NCI-H526 (cell line): Measurements from ENCODE around the gene H1-8.
"Not testable (repeated sequence)": the region's sequence is repeated elsewhere in the genome, so short reads cannot be mapped to it uniquely, and the experiment has no call there.

ENCODE experiments used
- DNase-seq, 2 experiments: peaks; one replicate each; lab custom pipeline; 2025; lab: John Stamatoyannopoulos, UW

Gene H1-8

DNA sequence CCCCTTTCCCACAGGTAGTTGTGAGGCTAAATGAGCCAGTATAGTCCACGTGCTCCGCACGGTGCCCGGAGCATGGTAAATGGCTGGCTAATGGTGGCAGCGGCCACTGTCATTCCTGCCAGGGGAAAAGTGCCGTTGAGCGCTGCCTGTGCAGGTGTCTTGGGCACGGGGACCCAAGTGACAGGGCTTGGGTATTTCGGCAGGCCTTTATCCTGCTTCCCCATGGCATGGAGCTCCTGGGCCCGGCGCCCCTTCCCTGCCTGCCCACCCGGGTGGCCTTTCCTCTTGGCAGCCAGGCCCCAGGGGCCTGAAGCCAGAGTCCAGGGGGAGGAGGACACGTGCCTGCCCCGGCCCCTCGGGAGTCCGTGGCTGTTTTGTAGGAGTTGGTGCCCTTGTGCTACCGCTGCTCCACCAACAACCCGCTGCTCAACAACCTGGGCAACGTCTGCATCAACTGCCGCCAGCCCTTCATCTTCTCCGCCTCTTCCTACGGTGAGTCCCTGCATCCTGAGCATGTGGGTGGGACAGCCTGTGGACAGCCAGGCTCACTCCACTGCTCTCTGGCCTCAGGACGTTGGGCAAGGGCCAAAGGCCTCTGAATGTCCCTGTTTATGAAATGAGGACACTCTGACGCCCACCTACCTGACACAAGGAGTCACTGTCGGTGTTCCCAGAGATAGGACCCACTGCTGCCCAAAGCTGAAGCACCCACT is 27.7 kb upstream of the H1-8 start:
- not testable (repeated sequence) for DNase-seq

GRCh38 chr3:129515821-129516432 is 27.0 kb upstream of the H1-8 start:
- DNase-seq: not testable (repeated sequence)

DNA sequence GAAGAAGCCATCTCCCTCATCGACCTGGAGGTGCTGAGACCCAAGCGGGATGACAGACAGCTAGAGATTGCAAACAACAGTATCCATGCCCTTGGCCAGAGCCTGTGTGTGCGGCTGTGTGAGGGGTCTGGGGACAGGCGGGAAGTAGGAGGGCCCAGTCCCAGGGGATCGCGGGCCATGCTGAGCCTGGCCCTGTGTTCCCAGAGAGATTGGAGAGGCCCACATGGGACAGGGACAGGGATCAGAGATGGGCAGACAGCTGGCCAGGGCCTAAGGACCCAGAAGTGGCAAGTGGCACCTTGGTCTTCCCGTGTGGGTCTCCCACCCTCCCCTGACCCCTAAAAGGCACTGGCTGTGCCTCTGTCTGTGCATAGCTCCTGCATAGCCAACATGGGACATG is 25.5 kb upstream of the H1-8 start:
- no peak for DNase-seq

DNA sequence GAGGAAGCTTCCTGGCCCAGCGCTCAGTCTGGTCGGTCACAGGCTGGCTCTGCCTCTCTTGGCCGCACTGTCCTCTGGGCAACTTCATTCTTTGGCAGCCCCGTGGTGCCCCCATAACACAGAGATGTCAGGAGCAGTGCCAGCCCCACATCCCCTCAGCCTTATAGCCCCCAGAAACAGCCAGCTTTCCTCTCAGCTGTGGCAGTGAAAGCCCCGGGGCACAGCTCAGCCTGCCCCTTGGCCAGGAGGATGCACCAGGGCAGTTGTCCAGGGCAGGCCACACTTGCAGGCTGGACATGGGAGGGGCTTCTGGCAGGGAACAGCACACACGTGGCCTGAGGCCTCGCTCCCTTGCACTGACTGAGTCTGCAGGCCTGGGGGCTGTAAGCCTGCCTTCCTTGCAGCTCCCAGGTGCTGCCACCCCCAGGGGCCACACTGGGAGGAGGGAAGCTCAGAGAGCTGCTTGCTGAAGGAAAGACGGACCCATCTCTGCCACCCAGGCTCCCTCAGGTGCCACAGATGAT is 24.9 kb upstream of the H1-8 start:
- DNase-seq: no peak

- DNase-seq: no peak
Measured at GRCh38 chr3:129518581-129518980, 24.4 kb upstream of the H1-8 start.

GRCh38 chr3:129519449-129519848 is 23.5 kb upstream of the H1-8 start:
- no peak for DNase-seq

GRCh38 chr3:129519896-129520715 is 22.9 kb upstream of the H1-8 start:
- DNase-seq: peak in 1 of 2 experiments; percentile 38

DNA sequence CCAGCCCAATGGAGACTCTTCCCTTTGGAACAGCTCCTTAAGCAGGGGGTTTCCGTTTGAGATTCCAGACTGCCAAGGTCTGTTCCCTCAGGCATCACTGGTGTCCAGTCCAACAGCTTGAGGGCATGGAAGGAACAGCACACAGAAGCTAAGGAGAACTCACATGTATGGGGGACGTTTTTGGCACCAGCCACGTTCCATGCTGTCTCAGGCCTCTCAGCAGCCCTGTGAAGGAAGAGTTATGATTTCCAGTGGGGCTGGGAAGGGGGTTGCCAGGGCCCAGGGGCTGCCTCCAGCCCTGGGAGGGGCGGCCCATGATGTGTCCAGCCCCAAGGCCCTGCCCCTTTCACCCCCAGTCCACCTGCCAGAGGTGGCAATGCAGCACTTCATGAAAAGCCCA is 22.0 kb upstream of the H1-8 start:
- no peak for DNase-seq

DNA sequence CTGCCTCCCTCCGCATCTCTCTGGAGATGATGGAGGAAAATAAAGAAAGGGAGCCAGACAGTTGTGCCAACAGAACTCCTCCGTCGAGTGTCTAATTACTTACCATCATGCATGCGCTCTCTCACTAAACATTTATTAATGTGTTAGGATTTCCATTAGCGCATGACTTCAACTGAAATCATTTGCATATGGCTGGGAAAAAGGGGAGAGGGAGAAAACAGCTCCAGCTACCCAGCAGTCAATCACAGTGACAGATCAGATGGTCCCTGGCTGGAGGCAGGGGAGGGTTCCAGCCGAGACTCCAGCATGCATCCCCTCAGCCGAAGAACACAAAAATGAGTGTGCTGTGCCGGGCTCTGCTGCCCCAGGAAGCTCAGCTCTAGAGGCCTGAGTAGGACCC is 21.4 kb upstream of the H1-8 start:
- peak; percentile 54 to 72 for DNase-seq

DNA sequence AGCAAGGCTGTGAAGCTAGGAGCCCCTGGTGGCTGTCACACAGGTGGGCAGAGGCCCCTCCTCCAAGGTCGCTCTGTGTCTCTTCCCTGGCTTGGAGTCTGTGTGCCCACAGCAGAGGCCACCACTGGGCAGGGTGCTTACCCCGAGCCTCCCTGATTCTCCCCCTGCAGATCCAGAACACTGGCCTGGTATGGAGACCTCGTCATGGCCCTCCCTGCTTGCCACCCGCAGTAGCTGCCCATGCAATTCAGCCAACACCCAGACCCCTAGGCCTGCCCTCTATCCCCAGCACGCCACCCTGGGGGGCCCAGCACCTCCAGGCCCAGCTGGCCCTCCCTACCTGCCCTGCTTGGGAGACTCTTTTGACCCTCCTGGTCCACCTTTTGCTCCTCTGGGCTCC is 20.0 kb upstream of the H1-8 start:
- no peak for DNase-seq

DNA sequence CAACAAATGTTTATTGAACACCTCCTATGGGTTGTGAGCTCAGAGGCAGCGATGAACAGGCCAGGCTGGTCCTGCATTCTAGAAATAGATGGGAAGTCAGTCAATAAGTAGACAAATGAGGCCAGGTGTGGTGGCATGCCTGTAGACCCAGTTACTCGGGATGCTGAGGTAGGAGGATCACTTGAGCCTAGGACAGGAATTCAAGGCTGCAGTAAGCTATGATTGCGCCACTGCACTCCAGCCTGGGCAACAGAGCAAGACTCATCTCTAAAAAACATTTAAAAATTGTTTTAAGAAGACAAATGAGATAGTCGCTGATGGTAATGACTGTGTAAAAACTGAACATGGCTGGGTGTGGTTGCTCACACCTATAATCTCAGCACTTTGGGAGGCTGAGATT is 18.9 kb upstream of the H1-8 start:
- no peak for DNase-seq

GRCh38 chr3:129525341-129525968 is 17.5 kb upstream of the H1-8 start:
- DNase-seq: no peak

DNA sequence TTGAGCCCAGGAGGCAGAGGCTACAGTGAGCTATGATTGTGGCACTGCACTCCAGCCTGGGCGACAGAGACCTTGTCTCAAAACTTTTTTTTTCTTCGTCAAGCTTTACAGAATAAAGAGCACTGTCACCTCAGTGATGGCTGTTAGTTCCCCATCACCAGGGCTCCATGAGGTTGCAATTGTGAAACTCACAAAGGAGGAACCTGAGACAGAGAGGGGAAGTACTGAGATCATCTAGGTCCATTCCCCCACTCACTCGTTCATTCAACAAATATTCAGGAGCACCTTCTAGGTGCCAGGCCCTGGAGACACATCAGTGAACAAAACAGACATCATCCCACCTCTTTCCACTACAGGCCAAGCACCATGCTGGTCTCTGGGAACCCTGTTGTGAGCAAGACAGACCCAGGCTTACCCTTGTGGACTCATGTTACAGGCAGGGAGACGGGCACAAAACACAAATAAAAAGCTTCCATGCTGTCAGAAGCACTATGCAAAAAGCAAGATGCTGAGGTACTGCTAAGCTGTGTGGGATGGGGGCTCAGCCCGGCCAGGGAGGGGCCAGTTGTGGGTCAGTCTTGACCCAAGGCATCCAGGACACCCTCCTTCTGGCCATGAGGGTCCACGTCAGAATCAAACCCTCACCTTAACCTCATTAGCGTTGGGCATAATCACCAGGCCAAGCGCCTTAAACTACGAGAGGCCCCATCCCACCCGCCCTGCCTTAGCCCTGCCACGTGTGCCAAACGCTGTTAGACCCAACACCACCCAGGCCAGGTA is 16.7 kb upstream of the H1-8 start:
- no peak for DNase-seq

GRCh38 chr3:129527262-129527661 is 15.7 kb upstream of the H1-8 start:
- DNase-seq: no peak

DNA sequence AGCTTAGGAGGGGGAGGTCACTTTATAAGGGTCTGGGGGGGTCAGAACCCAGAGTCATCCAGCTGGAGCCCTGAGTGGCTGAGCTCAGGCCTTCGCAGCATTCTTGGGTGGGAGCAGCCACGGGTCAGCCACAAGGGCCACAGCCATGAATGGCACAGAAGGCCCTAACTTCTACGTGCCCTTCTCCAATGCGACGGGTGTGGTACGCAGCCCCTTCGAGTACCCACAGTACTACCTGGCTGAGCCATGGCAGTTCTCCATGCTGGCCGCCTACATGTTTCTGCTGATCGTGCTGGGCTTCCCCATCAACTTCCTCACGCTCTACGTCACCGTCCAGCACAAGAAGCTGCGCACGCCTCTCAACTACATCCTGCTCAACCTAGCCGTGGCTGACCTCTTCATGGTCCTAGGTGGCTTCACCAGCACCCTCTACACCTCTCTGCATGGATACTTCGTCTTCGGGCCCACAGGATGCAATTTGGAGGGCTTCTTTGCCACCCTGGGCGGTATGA is 14.3 kb upstream of the H1-8 start, which contains the start of gene RHO:
TSS of gene RHO (plus strand) at position 51 of the 512 bp plus-strand sequence. CDS start at position 146, 95 bp downstream.
- no peak for DNase-seq

DNA sequence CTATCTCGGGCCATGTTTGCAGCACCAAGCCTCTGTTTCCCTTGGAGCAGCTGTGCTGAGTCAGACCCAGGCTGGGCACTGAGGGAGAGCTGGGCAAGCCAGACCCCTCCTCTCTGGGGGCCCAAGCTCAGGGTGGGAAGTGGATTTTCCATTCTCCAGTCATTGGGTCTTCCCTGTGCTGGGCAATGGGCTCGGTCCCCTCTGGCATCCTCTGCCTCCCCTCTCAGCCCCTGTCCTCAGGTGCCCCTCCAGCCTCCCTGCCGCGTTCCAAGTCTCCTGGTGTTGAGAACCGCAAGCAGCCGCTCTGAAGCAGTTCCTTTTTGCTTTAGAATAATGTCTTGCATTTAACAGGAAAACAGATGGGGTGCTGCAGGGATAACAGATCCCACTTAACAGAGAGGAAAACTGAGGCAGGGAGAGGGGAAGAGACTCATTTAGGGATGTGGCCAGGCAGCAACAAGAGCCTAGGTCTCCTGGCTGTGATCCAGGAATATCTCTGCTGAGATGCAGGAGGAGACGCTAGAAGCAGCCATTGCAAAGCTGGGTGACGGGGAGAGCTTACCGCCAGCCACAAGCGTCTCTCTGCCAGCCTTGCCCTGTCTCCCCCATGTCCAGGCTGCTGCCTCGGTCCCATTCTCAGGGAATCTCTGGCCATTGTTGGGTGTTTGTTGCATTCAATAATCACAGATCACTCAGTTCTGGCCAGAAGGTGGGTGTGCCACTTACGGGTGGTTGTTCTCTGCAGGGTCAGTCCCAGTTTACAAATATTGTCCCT is 13.4 kb upstream of the H1-8 start:
- DNase-seq: no peak

GRCh38 chr3:129530251-129530791 is 12.7 kb upstream of the H1-8 start:
- no peak for DNase-seq

GRCh38 chr3:129530821-129531220 is 12.2 kb upstream of the H1-8 start:
- no peak for DNase-seq

DNA sequence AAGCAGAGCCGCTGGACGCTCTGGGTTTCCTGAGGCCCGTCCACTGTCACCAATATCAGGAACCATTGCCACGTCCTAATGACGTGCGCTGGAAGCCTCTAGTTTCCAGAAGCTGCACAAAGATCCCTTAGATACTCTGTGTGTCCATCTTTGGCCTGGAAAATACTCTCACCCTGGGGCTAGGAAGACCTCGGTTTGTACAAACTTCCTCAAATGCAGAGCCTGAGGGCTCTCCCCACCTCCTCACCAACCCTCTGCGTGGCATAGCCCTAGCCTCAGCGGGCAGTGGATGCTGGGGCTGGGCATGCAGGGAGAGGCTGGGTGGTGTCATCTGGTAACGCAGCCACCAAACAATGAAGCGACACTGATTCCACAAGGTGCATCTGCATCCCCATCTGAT is 11.3 kb upstream of the H1-8 start:
- DNase-seq: no peak

GRCh38 chr3:129532261-129532660 is 10.7 kb upstream of the H1-8 start:
- no peak for DNase-seq
